LNCAP (cell line): ENCODE measurements around the gene HAUS8.

Experiments used
- TF ChIP-seq, protein P1 (sequence below): fragments of 450-650 bp; IDR thresholded peaks from 2 replicates; pipeline ENCODE4 v1.5.1; 2017; ENCODE audit warnings: mild to moderate bottlenecking

The HAUS8 gene

DNA sequence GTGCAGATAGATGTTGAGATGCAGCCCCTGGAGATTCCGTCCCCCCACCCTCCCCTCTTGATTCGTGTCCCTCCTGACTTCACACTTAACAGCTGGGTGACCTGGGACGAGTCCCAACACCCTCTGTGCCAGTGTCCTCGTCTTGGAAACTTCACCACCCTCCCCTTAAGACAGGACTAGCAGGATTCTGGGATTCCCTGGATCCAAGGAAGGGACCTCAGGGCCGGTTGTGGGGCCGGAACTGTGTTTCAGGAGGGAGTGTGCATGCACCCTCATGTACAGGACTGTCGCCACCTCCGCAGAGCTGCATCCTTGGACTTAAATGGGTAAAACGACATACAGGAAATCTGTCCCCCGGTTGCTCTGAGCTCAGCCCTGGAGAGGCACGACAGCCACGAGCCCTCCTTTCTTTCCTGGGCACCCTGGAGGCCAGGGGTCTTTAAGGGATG lies 1.3 kb upstream of the HAUS8 start:
- TF ChIP-seq, protein P1, sequence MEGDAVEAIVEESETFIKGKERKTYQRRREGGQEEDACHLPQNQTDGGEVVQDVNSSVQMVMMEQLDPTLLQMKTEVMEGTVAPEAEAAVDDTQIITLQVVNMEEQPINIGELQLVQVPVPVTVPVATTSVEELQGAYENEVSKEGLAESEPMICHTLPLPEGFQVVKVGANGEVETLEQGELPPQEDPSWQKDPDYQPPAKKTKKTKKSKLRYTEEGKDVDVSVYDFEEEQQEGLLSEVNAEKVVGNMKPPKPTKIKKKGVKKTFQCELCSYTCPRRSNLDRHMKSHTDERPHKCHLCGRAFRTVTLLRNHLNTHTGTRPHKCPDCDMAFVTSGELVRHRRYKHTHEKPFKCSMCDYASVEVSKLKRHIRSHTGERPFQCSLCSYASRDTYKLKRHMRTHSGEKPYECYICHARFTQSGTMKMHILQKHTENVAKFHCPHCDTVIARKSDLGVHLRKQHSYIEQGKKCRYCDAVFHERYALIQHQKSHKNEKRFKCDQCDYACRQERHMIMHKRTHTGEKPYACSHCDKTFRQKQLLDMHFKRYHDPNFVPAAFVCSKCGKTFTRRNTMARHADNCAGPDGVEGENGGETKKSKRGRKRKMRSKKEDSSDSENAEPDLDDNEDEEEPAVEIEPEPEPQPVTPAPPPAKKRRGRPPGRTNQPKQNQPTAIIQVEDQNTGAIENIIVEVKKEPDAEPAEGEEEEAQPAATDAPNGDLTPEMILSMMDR: no peak

DNA sequence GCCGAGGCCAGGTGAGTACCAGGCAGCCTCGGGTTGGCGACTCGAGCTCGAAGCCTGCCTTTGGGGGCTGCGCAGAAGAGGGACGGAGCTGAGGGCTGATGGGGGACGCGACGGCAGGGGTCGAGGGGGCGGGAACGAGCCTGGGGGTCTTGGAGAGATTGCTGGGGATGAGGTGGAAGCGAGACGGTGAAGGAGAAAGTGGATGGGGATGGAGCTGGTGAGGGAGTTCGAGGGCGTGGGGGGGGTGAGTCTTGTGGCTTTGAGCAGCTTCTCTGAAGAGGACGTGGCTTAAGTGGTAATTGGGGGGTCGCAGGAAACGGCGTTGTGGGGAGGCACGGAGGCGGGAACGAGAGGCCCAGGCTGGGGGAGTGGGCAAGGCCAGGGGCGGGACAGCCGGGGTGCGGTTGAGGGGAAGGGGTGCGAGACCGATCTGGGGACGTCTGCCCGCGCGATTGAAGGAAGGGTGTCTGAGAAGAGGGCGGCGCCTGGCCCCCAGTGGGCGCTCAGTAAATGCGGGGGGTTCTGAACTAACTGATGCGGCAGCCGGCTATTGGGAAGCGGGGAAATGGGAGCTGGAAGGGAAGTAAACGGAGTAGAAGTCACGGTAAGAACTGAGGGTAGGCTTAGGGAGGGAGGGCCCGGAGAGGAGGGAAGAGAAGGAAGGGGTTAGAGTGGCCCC lies 751 bp upstream of the HAUS8 start:
- TF ChIP-seq, protein P1: no peak

DNA sequence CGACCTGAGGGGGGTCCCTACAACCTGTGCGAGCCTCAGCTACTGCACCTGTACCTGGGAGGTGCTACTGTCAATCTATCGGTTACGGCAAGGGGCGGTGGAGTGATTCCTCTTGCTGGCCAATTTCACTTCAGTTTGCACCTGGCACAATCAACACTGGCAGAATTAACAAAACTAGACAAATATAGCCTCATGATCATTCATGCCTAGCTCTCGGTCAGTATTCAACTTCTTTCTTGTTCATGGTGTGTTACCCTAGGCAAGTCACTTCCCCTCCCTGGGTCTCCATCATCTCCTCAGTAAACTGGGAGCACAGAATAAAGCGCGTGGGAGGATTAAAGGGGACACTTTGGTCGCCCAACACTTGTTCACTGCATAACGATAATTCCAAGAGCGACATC lies 618 bp downstream of the HAUS8 start:
- TF ChIP-seq, protein P1: no peak

DNA sequence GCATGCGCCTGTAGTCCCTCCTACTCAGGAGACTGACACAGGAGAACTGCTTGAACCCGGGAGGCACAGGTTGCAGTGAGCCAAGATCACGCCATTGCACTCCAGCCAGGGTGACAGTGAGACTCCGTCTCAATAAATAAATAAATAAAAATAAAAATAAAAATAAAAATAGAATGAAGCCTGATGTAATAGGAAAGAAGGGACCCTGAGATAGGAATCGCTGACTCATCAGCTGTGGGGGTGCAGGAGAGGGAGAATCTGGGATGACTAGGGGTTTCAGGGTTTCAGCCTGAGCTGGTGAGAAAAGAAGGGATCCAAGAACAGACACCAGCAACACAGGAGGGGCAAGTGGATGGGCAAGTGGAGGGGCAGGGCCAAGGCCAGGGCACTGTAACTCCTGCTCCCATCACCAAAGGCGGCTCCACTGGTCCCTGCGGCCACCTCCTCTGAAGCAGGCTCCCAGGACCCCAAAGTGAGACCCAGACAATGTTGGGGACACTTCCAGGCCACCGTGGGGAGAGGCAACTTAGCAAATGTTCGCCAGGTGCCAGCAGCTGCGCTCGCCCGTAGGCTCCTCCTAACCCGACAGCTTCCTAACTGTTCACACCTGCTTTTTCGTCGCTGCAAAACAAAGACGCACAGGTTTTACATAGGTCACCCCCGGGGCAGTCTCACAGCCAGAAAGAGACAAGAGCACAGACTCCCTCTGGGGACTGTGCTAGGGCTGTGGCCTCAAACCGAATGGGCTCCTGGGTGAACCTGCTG lies 1.2 kb downstream of the HAUS8 start:
- TF ChIP-seq, protein P1: no peak

DNA sequence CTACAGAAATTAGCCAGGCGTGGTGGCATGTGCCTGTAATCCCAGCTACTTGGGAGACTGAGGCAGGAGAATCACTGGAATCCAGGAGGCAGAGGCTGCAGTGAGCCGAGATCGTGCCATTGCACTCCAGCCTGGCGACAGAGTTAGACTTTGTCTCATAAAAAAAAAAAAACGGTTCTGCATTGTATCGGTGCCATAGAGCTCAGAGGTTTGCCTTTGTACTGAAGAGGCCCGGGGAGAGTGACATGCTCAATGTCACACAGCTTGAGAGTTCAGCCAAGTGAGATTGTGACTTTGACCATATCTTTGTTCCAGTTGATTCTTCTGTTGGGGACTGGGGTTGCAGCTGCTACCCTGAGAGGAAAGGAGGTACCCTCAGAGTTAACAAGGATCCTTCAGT lies 4.3 kb downstream of the HAUS8 start:
- TF ChIP-seq, protein P1: no peak

DNA sequence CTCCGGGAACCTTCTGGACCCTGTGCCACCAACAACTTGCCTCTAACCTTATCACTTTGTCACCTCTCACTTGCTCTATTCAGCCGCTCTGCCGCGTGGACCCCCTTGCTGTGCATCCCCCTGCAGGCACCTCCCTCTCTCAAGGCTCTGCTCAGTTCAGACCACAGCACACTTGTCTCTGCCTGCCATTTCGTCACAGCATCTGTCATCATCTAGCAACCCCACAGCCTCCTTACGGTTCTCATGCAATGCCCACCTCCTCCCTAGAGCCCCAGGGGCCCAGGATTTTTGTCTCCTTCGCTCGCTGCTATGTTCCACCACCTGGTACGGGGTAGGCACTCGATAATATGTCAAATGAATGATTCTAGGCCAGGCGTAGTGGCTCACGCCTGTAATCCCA lies 4.8 kb downstream of the HAUS8 start:
- TF ChIP-seq, protein P1: no peak

DNA sequence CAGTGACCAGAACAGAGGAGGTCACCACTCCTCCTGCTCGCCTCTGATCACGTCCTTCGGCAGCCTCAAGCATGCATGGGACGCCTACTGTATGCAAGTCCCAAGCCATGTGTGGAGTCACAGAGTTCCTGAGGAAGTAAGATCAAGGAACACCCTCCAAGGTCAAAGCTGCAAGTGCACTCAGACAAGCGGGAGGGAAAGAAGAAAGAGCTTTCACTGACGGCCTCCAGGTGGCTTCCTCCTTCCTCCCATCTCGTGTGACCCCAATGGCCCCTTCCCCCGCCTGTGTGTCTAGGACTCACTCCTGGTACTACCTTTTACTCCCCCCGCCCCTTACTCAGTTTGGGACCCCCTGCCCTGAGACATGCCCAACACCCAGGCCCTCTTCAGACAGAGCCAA lies 6.1 kb downstream of the HAUS8 start:
- TF ChIP-seq, protein P1: no peak
